Prostate gland (tissue), 2 donors: Measurements from ENCODE around the gene ITGB4. TPM values are rescaled to one million over a fixed set of nuclear protein-coding genes. Genes with fewer than 3 reads are reported as not detected.

Experiments
- DNase-seq: peaks from one replicate; pipeline ENCODE4 v3.0.0-alpha.2; 2019; ENCODE audit warnings: low spot score
- H3K27ac ChIP-seq, 2 donors: fragments of 200-600 bp; sonication (generic); 2 replicates each; pipeline ENCODE4 v1.5.1; 2017 to 2019
- H3K27me3 ChIP-seq: fragments of 200-600 bp; sonication (generic); replicated peaks from 2 replicates; pipeline ENCODE4 v1.5.1; 2019; ENCODE audit not compliant: insufficient read depth
- H3K36me3 ChIP-seq, 2 donors: fragments of 200-600 bp; sonication (generic); 1 replicate in 1 of 2; 2 replicates in 1 of 2; pipeline versions ENCODE4 v1.5.1 to v1.8.1; 2017 to 2019
- H3K4me1 ChIP-seq: fragments of 200-600 bp; sonication (generic); replicated peaks from 2 replicates; pipeline ENCODE4 v1.5.1; 2019
- H3K4me3 ChIP-seq, 2 donors: fragments of 200-600 bp; sonication (generic); 2 replicates each; pipeline ENCODE4 v1.5.1; 2017 to 2019
- H3K9me3 ChIP-seq: fragments of 200-600 bp; sonication (generic); 2 replicates; pipeline ENCODE4 v1.5.1; 2017
- CTCF ChIP-seq, 4 experiments: fragments of 200-600 bp in 2 of 4; fragments of 450-650 bp in 2 of 4; sonication (generic) in 2 of 4; IDR thresholded peaks; 1 replicate in 3 of 4; 2 replicates in 1 of 4; pipeline ENCODE4 v1.5.1; 2016 to 2019; ENCODE audit warnings: antibody characterized with exemption in 4 of 4, mild to moderate bottlenecking in 2 of 4, moderate library complexity in 2 of 4
- POLR2A ChIP-seq: fragments of 450-650 bp; IDR thresholded peaks from one replicate; pipeline ENCODE4 v1.6.1; 2016; ENCODE audit warnings: antibody characterized with exemption, mild to moderate bottlenecking
- POLR2AphosphoS5 ChIP-seq: sonication (generic); formaldehyde crosslinking; IDR thresholded peaks from one replicate; pipeline ENCODE4 v1.6.1; 2017; ENCODE audit warnings: antibody characterized with exemption
- WGBS: methylation state at CpG from one replicate; pipeline ENCODE4 v1.1.5; 2018; 5-methylcytosine and 5-hydroxymethylcytosine counted together
- intact Hi-C: fragments of 100-400 bp; cut with DNase I; formaldehyde crosslinking; loops from one replicate; pipeline ENCODE4 v1.14.2; 2022
- total RNA-seq, 2 donors: library from RNA; depleted of rRNA; stranded (reverse); fragments of >200 nt; gene quantifications; one replicate each; pipeline ENCODE4 v1.1.0, GENCODE V29; 2016

The ITGB4 gene
- total RNA-seq, 2 donors from 2014 or later: 81.0 to 105 TPM

GRCh38 chr17:75755205-75755901, 34.1 kb downstream of the ITGB4 start:
- no peaks in the 10 kb centered on the region for H3K4me1 ChIP-seq
- H3K4me3 ChIP-seq: no peak overlapping the region
- intact Hi-C loops: no loop called here
- no peak overlapping the region for H3K27ac ChIP-seq
- no peaks in the 10 kb centered on the region for H3K27me3 ChIP-seq
- H3K36me3 ChIP-seq: no peaks in the 10 kb centered on the region
- no peak for DNase-seq
- no peaks in the 10 kb centered on the region for H3K9me3 ChIP-seq
- no peak for TF ChIP-seq POLR2A
- no peak for TF ChIP-seq POLR2AphosphoS5
- no peak for TF ChIP-seq CTCF (IDR thresholded peaks at IDR 0.05)
- 82% methylated on average over 20 of the region's 20 CpGs for WGBS

DNA sequence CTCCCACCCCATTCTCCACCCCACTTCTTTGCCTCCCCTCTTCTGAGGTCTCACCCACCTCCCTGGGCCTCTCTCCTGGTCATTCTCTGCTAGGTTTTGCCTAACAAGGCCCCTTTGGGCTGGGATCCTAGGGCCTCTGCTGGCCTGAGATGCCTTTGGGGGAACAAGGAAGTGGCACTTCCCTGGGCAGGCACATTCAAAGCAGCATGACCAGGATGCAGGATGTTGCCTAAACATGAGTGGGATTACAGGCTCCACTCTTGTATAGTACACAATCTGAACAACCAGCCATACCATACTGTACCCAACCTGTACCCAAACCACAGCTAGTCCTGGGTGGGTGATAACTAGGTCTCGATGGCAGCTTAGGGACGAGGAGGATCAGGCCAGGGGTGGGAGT, 34.7 kb downstream of the ITGB4 start:
- H3K27me3 ChIP-seq: no peaks in the 10 kb centered on the region
- 83% methylated on average over 2 of the region's 2 CpGs for WGBS
- no peaks in the 10 kb centered on the region for H3K4me1 ChIP-seq
- no peak overlapping the region for H3K27ac ChIP-seq
- no peak for DNase-seq
- H3K9me3 ChIP-seq: no peaks in the 10 kb centered on the region
- intact Hi-C loops: no loop called here
- no peaks in the 10 kb centered on the region for H3K36me3 ChIP-seq
- no peak overlapping the region for H3K4me3 ChIP-seq
- no peak for TF ChIP-seq POLR2AphosphoS5
- no peak for TF ChIP-seq POLR2A
- TF ChIP-seq CTCF (IDR thresholded peaks at IDR 0.05): no peak

GRCh38 chr17:75756451-75757085, 35.3 kb downstream of the ITGB4 start:
- intact Hi-C loops: no loop called here
- 89% methylated on average over 28 of the region's 29 CpGs for WGBS
- no peak for TF ChIP-seq POLR2A
- TF ChIP-seq POLR2AphosphoS5: no peak
- no peak for TF ChIP-seq CTCF (IDR thresholded peaks at IDR 0.05)
- Histone ChIP-seq H3K4me1 (no peaks in the 10 kb centered on the region), H3K27ac (no peak overlapping the region), H3K4me3 (no peak overlapping the region), H3K27me3 (no peaks in the 10 kb centered on the region), H3K9me3 (no peaks in the 10 kb centered on the region), H3K36me3 (no peaks in the 10 kb centered on the region)
- no peak for DNase-seq

GRCh38 chr17:75757086-75757681, 35.9 kb downstream of the ITGB4 start:
- Histone ChIP-seq H3K27ac (no peak overlapping the region), H3K4me3 (no peak overlapping the region), H3K9me3 (no peaks in the 10 kb centered on the region), H3K36me3 (no peaks in the 10 kb centered on the region), H3K27me3 (no peaks in the 10 kb centered on the region), H3K4me1 (no peaks in the 10 kb centered on the region)
- DNase-seq: no peak
- intact Hi-C loops: no loop called here
- no peak for TF ChIP-seq POLR2AphosphoS5
- TF ChIP-seq POLR2A: no peak
- TF ChIP-seq CTCF (IDR thresholded peaks at IDR 0.05): no peak
- 85% methylated on average over 20 of the region's 21 CpGs for WGBS
